T-cell (primary cell): ENCODE measurements around the gene PRKAG3. TPM values are rescaled to one million over a fixed set of nuclear protein-coding genes. Genes with fewer than 3 reads are reported as not detected.
A peak's percentile ranks its signal among the peaks of the same experiment; 100 is the strongest.

Source experiments
- ATAC-seq, 4 experiments: fragments of 200-7000 bp in 3 of 4; fragments of 150-1000 bp in 1 of 4; cut with Tn5 transposase; replicated peaks in 1 of 4; 1 replicate in 3 of 4; 2 replicates in 1 of 4; pipeline ENCODE4 v1.10.0; 2021; ENCODE audit warnings: moderate library complexity in 3 of 4, mild to moderate bottlenecking in 2 of 4, moderate number of reproducible peaks in 1 of 4
- CTCF ChIA-PET, 2 donors: fragments of 300-600 bp; sonication (Branson Sonifier 250); formaldehyde crosslinking; loops; one replicate each; lab custom pipeline; 2022; ENCODE audit warnings: antibody characterized with exemption in 2 of 2; lab: Charles Lee
- POLR2A ChIA-PET, 2 donors: fragments of 300-600 bp; sonication (Branson Sonifier 250); formaldehyde crosslinking; loops; one replicate each; lab custom pipeline; 2022; ENCODE audit warnings: antibody characterized with exemption in 2 of 2; lab: Charles Lee
- DNase-seq, 35 experiments: peaks; one replicate each; pipeline versions ENCODE4 v3.0.0 to v3.0.0-alpha.2; 2013 to 2023
- H3K27ac ChIP-seq: one replicate; pipeline ENCODE4 v1.5.1; 2013; ENCODE audit warnings: low read length
- H3K27me3 ChIP-seq, 2 experiments: replicated peaks in 1 of 2; 1 replicate in 1 of 2; 2 replicates in 1 of 2; pipeline versions ENCODE4 v1.6.1 to v1.7.0; 2013; ENCODE audit warnings: low read length in 1 of 2, mixed read lengths in 1 of 2; ENCODE audit not compliant: control insufficient read depth in 2 of 2, insufficient read depth in 2 of 2; ENCODE audit errors: extremely low read depth in 1 of 2
- H3K36me3 ChIP-seq, 2 donors: 1 replicate in 1 of 2; 2 replicates in 1 of 2; pipeline versions ENCODE4 v1.6.1 to v1.7.0; 2013; ENCODE audit warnings: low read length in 1 of 2; ENCODE audit not compliant: control insufficient read depth in 2 of 2, insufficient read depth in 1 of 2; ENCODE audit errors: extremely low read depth in 1 of 2
- H3K4me1 ChIP-seq, 2 experiments: 1 replicate in 1 of 2; 2 replicates in 1 of 2; pipeline versions ENCODE4 v1.6.1 to v1.7.0; 2013; ENCODE audit warnings: low read length in 2 of 2, mixed read lengths in 1 of 2; ENCODE audit not compliant: insufficient read depth in 2 of 2, control insufficient read depth in 1 of 2; ENCODE audit errors: extremely low read depth in 1 of 2
- H3K4me3 ChIP-seq, 2 donors: 1 replicate in 1 of 2; 2 replicates in 1 of 2; pipeline versions ENCODE4 v1.5.1 to v1.7.0; 2013; ENCODE audit warnings: mild to moderate bottlenecking in 2 of 2, low read length in 1 of 2, moderate library complexity in 1 of 2; ENCODE audit not compliant: control insufficient read depth in 1 of 2; ENCODE audit errors: extremely low read depth in 1 of 2
- H3K9me3 ChIP-seq: 2 replicates; pipeline ENCODE4 v1.7.0; 2013
- H3K27ac Mint-ChIP-seq, 2 donors: one replicate each; pipeline ENCODE4 v1.8.0; 2020 to 2021; ENCODE audit warnings: mild to moderate bottlenecking in 2 of 2, mixed read lengths in 2 of 2
- H3K27me3 Mint-ChIP-seq, 2 donors: one replicate each; pipeline ENCODE4 v1.8.0; 2021 to 2022; ENCODE audit warnings: mixed read lengths in 2 of 2
- H3K36me3 Mint-ChIP-seq: one replicate; pipeline ENCODE4 v1.8.0; 2021; ENCODE audit warnings: mixed read lengths
- H3K4me1 Mint-ChIP-seq, 3 donors: one replicate each; pipeline ENCODE4 v1.8.0; 2020 to 2022; ENCODE audit warnings: mixed read lengths in 3 of 3, mild to moderate bottlenecking in 1 of 3
- H3K4me3 Mint-ChIP-seq, 3 donors: one replicate each; pipeline ENCODE4 v1.8.0; 2020 to 2022; ENCODE audit warnings: mild to moderate bottlenecking in 3 of 3, mixed read lengths in 3 of 3, moderate library complexity in 3 of 3
- H3K9me3 Mint-ChIP-seq, 3 donors: one replicate each; pipeline ENCODE4 v1.8.0; 2020 to 2022; ENCODE audit warnings: mixed read lengths in 3 of 3
- WGBS: methylation state at CpG from one replicate; pipeline ENCODE4 v1.1.5; 2013; ENCODE audit warnings: missing lambda C conversion rate; ENCODE audit not compliant: insufficient coverage; 5-methylcytosine and 5-hydroxymethylcytosine counted together
- total RNA-seq, 35 experiments: library from RNA in 6 of 35; stranded (reverse) in 6 of 35; fragments of 120-200 nt in 1 of 35; gene quantifications; one replicate each; pipeline versions ENCODE4 v1.2.1 to v1.2.4 and lab custom pipeline; 2013 to 2026

The PRKAG3 gene
- total RNA-seq, 5 donors from 2014 or later (not counting 1 experiment from before 2014, with no cell fraction given), result not detected

DNA sequence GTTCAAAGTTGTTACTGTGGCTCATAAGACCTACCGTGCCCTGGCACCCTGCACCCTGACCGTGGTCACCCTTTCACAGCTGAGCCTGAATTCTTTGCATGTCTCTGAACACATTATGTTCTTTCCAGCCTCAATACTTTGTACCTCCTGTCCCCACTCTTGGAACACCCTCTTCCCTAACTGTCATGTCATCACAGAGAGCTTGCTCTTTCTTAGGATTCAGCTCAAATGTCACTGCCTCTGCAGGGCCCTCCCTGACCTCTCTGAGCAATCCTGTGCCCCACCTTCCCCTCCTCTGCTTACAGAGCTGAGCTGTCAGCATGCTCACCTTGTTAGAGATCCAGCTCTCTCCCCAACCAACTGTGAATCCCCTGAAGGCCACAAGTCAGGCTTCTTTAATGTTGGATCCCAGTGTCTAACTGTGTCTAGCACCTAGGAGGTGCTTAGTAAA is 15.0 kb downstream of the PRKAG3 start:
- Histone ChIP-seq H3K27ac (no peak overlapping the region), H3K27me3 (peaks cover 2 to 37% of the 10 kb centered on the region in 2 experiments), H3K4me1 (no peaks in the 10 kb centered on the region), H3K4me3 (no peak overlapping the region), H3K36me3 (no peaks in the 10 kb centered on the region), H3K9me3 (no peaks in the 10 kb centered on the region)
- WGBS, result 82% methylated on average over 2 of the region's 2 CpGs
- no peaks in the 10 kb centered on the region for H3K4me1 Mint-ChIP-seq
- no peak overlapping the region for H3K4me3 Mint-ChIP-seq
- no peak for ATAC-seq
- ChIA-PET CTCF (no interaction called here), POLR2A (no interaction called here)
- no peaks in the 10 kb centered on the region for H3K9me3 Mint-ChIP-seq
- H3K27me3 Mint-ChIP-seq, result peaks cover 28 to 33% of the 10 kb centered on the region in 2 donors
- DNase-seq, result no peak
- H3K36me3 Mint-ChIP-seq, result no peaks in the 10 kb centered on the region
- H3K27ac Mint-ChIP-seq, result no peak overlapping the region

DNA sequence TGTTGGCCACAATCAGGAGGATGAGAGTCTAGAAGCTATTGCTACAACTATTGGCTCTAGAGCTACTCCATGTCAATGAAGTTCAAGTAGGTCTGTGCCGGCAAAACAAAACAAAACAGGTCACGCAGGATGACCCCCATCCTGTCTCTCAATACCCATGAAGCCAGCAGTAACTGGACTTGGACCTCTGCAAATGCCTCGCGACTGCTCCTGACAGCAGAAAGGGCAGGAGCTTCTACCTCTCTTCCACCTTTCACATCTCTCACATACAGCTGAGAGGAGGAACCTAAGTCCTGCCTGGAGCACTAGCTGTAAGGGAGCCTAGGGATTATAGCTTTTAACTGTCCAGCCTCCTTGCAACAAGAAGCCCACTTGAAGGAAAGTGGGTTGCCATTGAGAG is 16.0 kb downstream of the PRKAG3 start:
- CTCF ChIA-PET, result interaction anchor here in 1 of 2 donors (0.5 kb wide), 1 partner anchor 10 kb away, joined by 3 read pairs; no protein-coding TSS in a partner anchor
- H3K36me3 ChIP-seq, result no peaks in the 10 kb centered on the region
- H3K9me3 Mint-ChIP-seq, result no peaks in the 10 kb centered on the region

GRCh38 chr2:218815244-218815637 is 16.4 kb downstream of the PRKAG3 start:
- DNase-seq (no peak), ATAC-seq (no peak)
- Mint-ChIP-seq H3K4me3 (no peak overlapping the region), H3K27ac (no peak overlapping the region), H3K9me3 (no peaks in the 10 kb centered on the region), H3K27me3 (peaks cover 24 to 27% of the 10 kb centered on the region in 2 donors), H3K36me3 (no peaks in the 10 kb centered on the region), H3K4me1 (no peaks in the 10 kb centered on the region)
- Histone ChIP-seq H3K27me3 (peaks cover 2 to 36% of the 10 kb centered on the region in 2 experiments), H3K4me1 (no peaks in the 10 kb centered on the region), H3K27ac (no peak overlapping the region), H3K36me3 (no peaks in the 10 kb centered on the region), H3K4me3 (no peak overlapping the region), H3K9me3 (no peaks in the 10 kb centered on the region)
- CTCF ChIA-PET, result no interaction called here
- POLR2A ChIA-PET, result no interaction called here
- WGBS, result 46% methylated on average over 4 of the region's 5 CpGs

More for the DNA sequence above, 16.0 kb downstream of the PRKAG3 start:
- peaks cover 27 to 30% of the 10 kb centered on the region in 2 donors for H3K27me3 Mint-ChIP-seq
- no peaks in the 10 kb centered on the region for H3K9me3 ChIP-seq
- no peak overlapping the region for H3K27ac ChIP-seq
- POLR2A ChIA-PET, result no interaction called here
- no peaks in the 10 kb centered on the region for H3K36me3 Mint-ChIP-seq
- no peak overlapping the region for H3K27ac Mint-ChIP-seq
- H3K4me1 Mint-ChIP-seq, result no peaks in the 10 kb centered on the region
- DNase-seq (no peak), ATAC-seq (no peak)
- H3K4me3 ChIP-seq, result no peak overlapping the region
- H3K4me3 Mint-ChIP-seq, result no peak overlapping the region
- 94% methylated on average over 4 of the region's 4 CpGs for WGBS
- H3K4me1 ChIP-seq, result no peaks in the 10 kb centered on the region
- peaks cover 2 to 36% of the 10 kb centered on the region in 2 experiments for H3K27me3 ChIP-seq

DNA sequence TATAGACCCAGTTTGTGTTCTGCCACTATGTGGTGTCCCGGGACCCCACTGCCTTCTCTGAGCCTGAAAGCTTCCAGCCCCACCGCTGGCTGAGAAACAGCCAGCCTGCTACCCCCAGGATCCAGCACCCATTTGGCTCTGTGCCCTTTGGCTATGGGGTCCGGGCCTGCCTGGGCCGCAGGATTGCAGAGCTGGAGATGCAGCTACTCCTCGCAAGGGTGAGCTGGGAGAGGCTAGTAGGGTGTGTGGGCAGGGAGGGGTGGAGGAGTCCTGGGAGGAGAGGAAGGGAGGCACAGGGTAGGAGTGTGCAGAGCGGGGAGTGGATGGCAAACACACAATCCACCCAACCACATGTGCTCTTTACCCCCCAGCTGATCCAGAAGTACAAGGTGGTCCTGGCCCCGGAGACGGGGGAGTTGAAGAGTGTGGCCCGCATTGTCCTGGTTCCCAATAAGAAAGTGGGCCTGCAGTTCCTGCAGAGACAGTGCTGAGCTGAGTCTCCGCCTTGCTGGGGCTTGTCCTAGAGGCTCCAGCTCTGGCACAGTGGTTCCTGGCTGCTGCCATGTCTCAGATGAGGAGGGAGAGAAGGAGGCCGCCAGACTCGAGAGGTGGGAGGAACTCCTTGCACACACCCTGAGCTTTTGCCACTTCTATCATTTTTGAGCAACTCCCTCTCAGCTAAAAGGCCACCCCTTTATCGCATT is 16.9 kb downstream of the PRKAG3 start:
- Mint-ChIP-seq H3K4me3 (no peak overlapping the region), H3K4me1 (no peaks in the 10 kb centered on the region), H3K27ac (no peak overlapping the region), H3K27me3 (peaks cover 26 to 27% of the 10 kb centered on the region in 2 donors), H3K36me3 (no peaks in the 10 kb centered on the region), H3K9me3 (no peaks in the 10 kb centered on the region)
- Histone ChIP-seq H3K27ac (no peak overlapping the region), H3K27me3 (peaks cover 2 to 37% of the 10 kb centered on the region in 2 experiments), H3K4me1 (no peaks in the 10 kb centered on the region), H3K4me3 (no peak overlapping the region), H3K9me3 (no peaks in the 10 kb centered on the region), H3K36me3 (no peaks in the 10 kb centered on the region)
- ChIA-PET CTCF (no interaction called here), POLR2A (no interaction called here)
- ATAC-seq, result no peak
- WGBS, result 96% methylated on average over 6 of the region's 13 CpGs
- DNase-seq, result no peak

DNA sequence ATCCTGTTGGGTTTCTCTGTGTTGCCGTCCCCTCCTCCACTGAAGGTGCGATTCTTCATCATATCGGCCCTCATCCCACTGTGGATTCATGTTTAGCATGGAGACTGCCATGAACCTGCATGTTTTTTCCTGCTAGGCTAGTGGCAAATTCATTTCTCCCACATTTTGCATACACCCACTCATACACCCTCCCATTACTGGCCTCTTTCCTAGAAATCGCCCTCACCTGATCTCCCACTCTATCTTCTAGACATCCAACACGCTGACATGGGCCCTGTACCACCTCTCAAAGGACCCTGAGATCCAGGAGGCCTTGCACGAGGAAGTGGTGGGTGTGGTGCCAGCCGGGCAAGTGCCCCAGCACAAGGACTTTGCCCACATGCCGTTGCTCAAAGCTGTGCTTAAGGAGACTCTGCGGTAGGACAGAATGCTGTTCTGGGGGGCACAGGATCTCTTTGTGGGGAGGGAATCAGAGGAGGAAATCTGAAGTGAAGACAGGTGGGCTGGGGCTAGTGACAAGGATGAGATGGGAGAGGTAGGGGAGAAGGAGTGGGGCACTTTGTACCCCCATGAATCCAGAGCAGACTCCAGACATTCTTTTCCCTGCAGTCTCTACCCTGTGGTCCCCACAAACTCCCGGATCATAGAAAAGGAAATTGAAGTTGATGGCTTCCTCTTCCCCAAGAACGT is 17.7 kb downstream of the PRKAG3 start:
- Mint-ChIP-seq H3K4me1 (no peaks in the 10 kb centered on the region), H3K9me3 (no peaks in the 10 kb centered on the region), H3K4me3 (no peak overlapping the region), H3K27ac (peak overlapping the region in 1 of 2 donors; percentile 10), H3K36me3 (no peaks in the 10 kb centered on the region), H3K27me3 (peaks cover 29 to 34% of the 10 kb centered on the region in 2 donors)
- Histone ChIP-seq H3K27me3 (peaks cover 2 to 42% of the 10 kb centered on the region in 2 experiments), H3K27ac (no peak overlapping the region), H3K9me3 (no peaks in the 10 kb centered on the region), H3K4me1 (no peaks in the 10 kb centered on the region), H3K36me3 (no peaks in the 10 kb centered on the region), H3K4me3 (no peak overlapping the region)
- ATAC-seq (no peak), DNase-seq (no peak)
- CTCF ChIA-PET, result no interaction called here
- 68% methylated on average over 9 of the region's 11 CpGs for WGBS
- POLR2A ChIA-PET, result no interaction called here

DNA sequence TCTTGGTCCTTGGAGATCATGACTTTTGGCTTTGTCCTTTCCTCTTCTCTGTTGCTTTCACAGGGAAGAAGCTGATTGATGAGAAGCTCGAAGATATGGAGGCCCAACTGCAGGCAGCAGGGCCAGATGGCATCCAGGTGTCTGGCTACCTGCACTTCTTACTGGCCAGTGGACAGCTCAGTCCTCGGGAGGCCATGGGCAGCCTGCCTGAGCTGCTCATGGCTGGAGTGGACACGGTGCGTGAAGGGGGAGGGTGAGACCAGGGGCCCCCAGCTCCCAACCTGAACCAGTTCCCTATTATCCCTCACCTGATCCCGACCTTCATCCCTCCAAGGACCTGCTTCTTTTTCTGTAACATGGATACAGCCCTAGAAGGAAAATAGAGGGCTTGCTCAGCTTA is 18.7 kb downstream of the PRKAG3 start:
- no peaks in the 10 kb centered on the region for H3K36me3 Mint-ChIP-seq
- no peak overlapping the region for H3K4me3 Mint-ChIP-seq

More for the DNA sequence above, 18.7 kb downstream of the PRKAG3 start:
- Histone ChIP-seq H3K4me3 (no peak overlapping the region), H3K27ac (no peak overlapping the region), H3K27me3 (peaks cover 0 to 42% of the 10 kb centered on the region in 2 experiments), H3K9me3 (no peaks in the 10 kb centered on the region), H3K36me3 (no peaks in the 10 kb centered on the region), H3K4me1 (no peaks in the 10 kb centered on the region)
- no peaks in the 10 kb centered on the region for H3K4me1 Mint-ChIP-seq
- no peak overlapping the region for H3K27ac Mint-ChIP-seq
- no peaks in the 10 kb centered on the region for H3K9me3 Mint-ChIP-seq
- CTCF ChIA-PET, result no interaction called here
- ATAC-seq (no peak), DNase-seq (no peak)
- POLR2A ChIA-PET, result no interaction called here
- peaks cover 30 to 40% of the 10 kb centered on the region in 2 donors for H3K27me3 Mint-ChIP-seq
- 20% methylated on average over 1 of the region's 5 CpGs for WGBS
